ENCODE data around the gene JOSD1.
A peak's percentile ranks its signal among the peaks of the same experiment; 100 is the strongest.

The JOSD1 gene

DNA sequence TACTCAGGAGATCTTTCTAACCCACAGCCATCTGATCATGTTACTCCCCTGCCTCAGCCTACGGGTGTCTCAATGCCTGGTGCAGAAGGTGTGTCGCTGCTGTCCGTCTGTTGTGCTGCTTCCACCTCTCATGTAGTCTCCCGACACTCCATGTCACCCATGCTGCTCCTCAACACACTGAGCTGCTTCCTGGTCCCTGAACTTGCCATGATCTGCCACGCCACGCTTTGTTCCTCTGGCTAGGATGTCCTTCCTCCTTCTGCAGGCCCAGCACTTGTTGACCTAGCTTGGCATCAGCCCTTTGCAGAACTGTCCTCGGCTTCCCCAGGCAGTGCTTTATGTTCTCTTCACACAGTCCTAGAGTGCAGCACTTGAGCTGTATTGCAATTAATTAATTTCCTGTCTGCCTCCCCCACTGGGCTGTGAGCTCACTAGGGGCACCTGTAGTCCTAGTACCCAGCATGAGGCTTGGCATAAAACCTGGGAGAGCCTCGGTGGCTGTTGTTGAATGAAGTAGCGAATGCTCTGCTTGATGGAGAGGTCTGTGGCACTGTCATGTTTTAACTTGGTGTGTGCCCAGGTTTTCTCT lies 14.5 kb upstream of the JOSD1 start:
- no peak for DNase-seq (ENCODE audit: low read depth in 1 of 2, low spot score in 1 of 2)

DNA sequence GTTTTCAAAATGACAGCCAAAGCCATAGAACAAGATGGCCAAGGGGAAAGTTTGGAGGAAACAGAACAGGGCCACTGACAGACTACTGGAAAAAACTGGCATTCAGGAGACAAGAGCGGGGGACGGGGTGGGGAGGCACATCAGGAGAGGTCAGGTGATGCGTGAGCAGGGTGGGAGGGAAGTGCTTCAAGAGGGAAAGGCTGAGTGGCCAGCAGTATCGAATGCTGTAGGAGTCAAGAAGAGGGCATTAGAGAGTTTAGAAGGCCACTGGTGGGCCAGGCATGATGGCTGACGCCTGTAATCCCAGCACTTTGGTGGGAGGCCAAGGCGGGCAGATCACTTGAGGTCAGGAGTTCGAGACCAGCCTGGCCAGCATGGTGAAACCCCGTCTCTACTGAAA lies 13.2 kb upstream of the JOSD1 start:
- DNase-seq (ENCODE audit: low read depth in 1 of 2, low spot score in 1 of 2), result no peak

DNA sequence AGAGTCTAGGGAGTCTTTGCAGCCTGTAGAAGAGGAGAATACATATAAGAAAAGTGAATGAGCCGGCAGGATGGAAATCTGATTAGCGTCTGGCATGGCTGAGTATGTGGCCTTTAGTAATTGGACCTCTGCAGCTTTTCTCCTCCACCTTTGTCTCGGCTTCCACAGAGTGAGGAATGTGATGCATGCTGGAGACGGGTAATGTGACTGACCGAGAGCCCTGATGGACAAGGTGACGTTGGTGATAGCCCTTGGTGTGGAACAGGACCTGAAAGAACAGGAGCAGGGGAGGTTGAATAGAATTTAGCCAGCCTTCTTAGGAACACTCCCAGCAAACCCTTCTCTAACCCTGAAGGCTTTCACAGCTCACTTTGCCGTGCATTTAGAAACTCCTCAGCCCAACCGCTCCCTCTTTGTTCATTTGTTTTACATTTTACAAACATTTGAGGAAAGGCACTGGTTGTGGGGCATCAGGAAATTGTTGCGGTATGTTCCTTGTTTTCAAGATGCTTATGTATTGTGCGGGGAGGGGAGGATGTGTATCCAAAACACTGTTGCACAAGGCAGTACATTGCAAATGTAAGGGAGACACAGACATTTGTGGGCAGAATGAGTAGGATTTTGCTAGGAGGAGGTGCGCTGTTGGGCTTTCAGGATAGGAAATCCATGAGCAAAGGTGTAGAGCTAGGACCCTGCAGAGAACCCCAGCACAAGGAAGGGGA lies 11.9 kb upstream of the JOSD1 start:
- DNase-seq (ENCODE audit: low read depth in 1 of 2, low spot score in 1 of 2), result no peak

DNA sequence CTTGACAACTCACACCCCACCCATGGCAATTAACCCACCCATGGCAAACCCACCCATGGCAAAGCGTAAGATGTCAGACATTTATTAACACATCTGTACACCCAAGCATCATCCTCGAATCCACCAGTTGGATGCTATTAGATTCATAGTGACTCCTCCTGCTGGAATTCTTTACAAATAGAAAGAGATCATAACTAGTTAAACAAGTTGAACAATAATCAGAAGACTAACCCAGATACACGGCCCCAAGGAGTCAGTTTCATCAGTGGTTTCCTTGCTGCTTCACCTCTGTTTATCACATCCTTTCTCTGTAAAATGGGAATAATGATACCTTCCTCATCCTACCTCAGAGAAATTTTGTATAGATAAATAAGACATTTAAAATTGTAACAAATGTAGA lies 10.1 kb upstream of the JOSD1 start:
- no peak for DNase-seq (ENCODE audit: low read depth in 1 of 2, low spot score in 1 of 2)

DNA sequence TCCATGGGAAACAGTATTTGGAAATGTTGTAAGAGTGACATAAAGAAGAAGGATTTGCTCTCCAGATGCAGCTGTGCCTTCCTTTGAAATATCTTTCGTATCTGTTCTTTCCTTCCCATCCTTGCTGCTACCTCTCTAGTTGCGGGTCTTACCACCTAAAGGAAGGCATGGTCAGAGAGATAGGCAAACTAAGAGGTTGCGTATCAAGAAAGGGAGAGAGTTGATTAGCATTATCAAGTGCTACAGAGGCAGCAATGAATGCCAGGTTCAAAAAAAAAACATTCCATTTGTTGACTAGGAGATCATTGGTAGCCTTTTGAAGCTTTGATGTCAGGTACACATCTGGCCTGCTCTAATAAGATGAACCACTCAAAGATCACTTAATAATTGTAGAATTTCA lies 9.6 kb upstream of the JOSD1 start:
- DNase-seq (ENCODE audit: low read depth in 1 of 2, low spot score in 1 of 2), result no peak

DNA sequence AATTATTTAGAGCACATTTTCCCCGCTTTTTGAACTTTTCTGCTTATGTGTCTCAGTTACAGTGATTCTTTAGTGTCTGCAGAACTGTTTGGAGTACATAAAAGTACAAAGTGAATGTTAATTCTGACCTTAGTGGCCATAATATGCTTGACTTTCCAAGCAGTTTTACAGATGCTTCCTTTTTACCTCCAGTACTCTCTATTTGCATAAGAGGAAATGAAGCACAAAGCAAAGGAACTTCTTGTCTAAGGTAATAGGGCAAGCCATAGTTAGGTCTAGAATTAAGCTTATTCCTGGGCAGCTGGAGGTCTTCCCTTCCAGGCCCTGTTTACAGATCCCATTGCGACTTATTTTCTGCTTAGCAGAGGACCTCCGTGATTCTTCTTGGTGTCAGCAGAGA lies 8.6 kb upstream of the JOSD1 start:
- DNase-seq (ENCODE audit: low read depth in 1 of 2, low spot score in 1 of 2), result no peak

DNA sequence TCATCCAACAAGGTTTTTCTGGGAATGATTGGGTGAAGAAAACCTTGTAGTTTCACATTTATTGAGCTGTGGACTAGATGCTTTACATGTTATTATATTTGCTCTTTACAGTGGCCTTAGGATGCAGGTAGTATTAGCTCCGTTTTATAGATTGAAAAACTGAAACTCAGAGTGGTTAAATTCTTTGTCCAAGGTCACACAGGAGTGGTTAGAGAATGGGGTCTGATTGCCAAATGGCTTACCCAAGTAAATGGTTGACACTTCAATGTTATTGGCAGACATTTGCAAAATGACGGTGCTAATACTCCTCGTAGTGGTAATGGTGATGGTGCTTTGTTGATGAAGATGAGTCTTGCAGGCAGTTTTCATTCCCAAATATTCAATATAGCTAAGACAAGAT lies 7.2 kb upstream of the JOSD1 start:
- no peak for DNase-seq (ENCODE audit: low read depth in 1 of 2, low spot score in 1 of 2)

DNA sequence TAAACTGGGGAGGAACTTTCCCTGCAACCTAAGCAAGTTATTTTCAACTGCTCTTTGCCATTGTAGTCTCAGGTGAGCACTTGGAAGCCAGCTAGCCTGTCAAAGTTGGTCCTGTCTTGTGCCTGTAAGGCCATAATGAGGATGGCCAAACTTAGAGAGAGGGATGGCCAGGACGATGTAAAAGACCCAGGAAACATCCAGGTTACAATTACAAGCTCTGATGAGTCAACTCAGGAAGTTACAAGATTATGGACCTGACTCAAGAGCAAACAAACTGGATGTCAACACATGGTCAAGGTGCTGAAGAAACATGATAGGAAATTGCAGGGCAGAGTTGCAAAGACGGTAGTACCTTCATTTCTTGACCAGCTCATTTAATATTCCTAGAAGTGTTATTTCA lies 6.6 kb upstream of the JOSD1 start:
- DNase-seq (ENCODE audit: low read depth in 1 of 2, low spot score in 1 of 2), result no peak

DNA sequence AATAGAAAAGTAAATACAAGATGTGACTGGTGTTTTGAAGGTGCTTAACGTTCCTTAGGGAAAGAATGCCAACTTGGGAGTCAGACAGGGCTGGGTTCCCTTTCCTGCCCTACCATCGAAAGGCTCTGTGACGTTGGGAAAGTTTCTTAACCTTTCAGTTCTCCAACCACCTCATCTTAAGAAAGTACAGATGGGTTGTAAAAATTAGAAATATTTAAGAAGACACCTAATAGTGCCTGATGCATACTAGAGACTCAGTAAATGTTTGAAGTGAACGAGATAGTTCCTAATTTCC lies 6.1 kb upstream of the JOSD1 start:
- no peak for DNase-seq (ENCODE audit: low read depth in 1 of 2, low spot score in 1 of 2)

DNA sequence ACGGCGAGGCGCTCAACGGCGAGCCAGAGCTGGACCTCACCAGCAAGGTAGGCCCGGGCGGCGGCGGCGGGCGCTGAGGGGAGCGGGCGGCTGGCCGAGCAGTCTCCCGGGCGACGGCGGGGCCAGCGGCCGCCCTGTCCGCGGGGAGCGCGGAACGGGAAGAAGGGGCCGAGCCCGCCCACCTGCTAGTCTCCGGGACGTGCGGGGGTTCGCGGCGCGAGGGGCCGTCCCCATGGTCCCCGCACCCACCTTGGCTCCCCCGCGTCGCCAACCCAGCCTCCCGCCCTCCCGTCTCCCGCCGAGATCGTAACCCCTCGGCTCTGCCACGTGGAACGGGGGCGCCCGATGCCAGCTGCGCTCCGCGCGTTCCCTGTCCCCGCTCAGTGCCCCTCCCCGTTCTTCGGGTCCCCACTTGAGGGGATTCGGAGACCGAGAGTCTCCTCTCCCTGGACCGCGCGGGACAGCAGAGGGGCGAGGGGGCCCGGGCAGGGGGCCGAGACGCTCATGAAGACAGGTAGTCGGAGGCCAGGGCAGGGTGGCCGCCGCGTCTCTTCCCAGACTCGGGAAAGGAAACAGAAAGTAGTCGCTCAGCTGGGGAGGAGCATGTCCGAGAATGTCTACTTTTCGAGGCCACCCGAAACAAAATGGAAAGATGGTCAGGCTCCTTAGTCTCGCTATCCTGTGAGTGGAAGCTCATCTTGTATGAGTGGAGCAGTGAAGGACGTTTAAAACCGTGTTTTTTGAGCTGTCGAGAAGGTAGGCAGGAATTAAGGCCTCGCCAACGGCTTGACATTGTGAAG lies 5.6 kb upstream of the JOSD1 start:
- peak; percentile 20 to 23 for DNase-seq (ENCODE audit: low read depth in 1 of 2, low spot score in 1 of 2)

DNA sequence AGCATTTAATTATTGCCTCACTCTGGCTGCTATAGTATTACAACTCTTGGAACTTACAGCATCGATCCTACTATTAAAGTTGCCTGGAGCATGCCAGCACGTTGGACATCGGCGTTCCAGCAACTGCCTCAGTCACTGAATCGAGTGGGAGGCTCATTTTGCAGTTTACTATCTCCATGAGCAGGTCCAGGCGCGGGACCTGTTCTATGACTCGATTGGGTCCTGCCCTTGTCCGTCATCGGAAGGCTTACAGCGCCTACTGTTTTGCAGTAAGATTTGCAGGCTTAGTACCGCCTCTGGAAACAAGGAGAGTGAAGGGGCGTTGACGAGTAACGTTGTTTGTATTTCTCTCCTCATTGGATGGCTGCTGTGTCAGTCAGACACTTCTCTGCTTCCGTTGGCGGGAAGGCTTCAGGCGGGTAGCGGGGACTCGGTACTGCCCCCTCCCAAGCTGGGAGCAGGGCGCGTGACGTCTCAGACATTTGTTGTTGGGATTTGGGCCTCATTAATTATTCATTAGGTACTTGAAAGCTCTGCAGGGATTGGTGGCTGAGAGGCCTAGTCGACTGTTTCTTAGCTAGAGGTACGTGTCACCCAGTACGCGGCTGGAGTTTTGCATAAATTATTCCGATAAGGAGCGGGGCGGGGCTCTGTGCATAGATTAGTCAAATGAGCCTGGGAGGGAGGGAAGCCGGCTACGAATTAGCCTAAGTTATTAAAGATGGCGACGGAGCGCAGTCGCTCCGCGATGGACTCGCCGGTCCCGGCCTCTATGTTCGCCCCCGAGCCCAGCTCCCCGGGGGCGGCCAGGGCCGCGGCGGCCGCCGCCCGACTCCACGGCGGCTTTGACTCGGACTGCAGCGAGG lies 4.7 kb upstream of the JOSD1 start, which contains the start of gene GTPBP1:
GTPBP1 (plus strand) TSS at position 710 of the 866 bp plus-strand sequence; CDS start at position 722, 12 bp downstream.
- DNase-seq (ENCODE audit: low read depth in 1 of 2, low spot score in 1 of 2), result peak; percentile 86 to 99

DNA sequence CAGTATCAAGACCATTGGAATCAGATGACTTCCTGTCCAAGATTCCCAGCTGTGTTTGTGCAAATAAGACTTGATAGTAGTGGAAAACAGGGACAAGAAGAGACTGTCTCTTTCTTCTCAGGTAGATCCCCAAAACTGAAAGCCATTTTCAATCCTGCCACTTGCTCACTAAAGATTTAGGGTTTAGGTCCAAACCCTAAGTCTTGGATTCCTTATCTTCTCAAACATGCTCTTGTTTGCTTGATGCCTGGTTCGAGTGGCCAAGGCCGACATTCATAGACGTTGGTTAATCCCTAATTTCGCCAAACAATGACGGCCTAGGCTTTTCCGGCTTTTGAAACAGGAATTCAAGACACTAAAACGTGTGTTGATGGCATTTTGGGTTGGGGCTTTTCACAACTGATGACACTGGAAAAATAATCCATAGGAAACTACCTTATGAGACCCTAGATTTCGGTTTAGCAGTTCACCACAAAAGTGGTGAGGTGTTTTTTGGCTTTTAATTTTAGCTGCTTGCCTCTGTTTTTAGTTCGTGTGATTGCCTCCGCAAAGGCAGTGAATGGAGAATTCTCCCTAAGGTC lies 4.0 kb upstream of the JOSD1 start:
- DNase-seq (ENCODE audit: low read depth in 1 of 2, low spot score in 1 of 2), result no peak

DNA sequence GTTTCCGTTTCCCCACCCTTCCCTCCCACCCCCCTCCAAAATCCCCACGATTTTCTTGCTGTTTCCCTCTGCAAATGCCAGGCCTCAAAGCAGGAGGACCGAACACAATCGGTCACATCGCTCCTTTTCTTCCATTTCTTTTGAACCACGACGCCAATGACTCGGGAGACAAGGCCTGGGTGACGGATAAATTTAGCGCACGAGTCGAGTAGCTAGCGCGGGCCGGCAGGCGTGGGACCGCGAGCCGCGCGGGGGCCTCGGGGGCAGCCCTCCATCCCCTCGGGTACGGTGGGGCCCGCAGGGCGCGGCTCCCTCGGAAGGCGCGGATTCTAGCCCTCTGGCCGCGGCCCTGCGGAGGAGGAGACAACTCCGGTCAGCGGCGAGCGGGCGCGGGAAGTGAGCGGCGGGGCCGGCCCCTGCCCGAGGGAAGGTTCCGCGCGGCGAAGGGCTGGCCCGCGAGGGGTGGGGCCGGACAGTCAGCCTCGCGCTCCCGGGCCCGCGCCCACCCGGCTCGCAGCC lies 414 bp downstream of the JOSD1 start:
- DNase-seq (ENCODE audit: low read depth in 1 of 2, low spot score in 1 of 2), result peak in 1 of 2 donors; percentile 7

DNA sequence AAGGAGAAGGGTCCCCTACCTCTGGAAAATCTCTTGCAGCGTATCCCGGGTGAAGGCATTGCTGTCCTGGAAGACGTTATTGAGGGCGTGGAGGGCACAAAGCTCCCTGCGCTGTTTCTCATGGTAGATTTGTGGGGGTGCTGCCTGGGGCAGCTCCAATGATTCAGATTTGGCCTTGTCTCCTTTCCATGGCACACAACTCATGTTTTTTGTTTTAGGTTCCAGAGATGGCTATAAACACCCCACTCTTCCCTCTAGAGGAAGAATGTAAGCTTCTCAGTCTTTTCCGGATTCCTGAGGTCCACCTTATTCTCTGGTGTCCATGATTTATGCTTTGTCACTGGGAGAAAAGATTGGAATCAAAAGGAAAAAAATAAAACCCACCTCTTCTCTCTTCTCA lies 959 bp downstream of the JOSD1 start:
- DNase-seq (ENCODE audit: low read depth in 1 of 2, low spot score in 1 of 2), result no peak

DNA sequence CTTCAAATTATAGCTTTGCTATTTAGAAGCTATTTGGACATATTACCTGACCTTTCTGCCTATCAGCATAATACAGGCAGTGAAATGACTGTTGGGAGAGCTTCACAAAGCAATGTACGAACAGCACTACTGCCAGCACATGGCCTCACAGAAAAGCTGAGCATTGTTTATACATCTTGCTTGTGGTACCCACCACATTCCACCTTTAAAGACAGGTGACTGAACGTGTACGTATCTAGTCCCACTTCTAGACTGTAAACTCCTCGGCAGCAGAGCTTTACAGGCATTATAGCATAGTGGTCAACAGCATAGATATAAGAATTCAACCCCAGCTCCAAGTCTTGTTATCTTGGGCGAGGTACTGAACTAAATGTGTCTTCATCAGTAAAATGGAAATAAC lies 1.6 kb downstream of the JOSD1 start:
- DNase-seq (ENCODE audit: low read depth in 1 of 2, low spot score in 1 of 2), result no peak

DNA sequence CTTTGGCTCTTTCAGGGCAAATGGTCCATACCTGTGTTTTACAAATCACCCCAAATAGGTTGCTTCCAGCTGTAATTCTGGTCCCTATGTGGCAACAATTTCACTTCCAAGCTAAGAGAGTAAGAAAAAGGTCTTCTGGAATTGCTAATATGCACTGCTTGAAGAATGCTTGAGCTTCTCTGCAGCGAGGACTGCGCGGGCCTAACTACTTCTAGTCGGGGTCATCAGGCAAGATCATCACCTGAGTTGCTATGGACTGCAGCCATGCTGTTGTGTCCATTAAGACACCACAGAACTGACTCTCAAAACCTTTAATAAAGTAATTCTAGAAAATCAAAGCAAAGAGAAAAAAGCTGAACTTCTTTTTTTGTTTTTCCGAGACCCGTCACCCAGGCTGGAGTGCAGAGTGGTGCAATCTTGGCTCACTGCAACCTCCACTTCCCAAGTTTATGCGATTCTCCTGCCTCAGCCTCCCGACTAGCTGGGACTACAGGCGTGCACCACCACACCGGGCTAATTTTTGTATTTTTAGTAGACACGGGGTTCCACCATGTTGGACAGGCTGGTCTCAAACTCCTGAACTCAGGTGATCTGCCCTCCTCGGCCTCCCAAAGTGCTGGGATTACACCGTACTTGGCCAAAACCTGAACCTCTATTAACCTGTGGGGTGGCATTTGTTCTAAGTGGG lies 2.2 kb downstream of the JOSD1 start:
- DNase-seq (ENCODE audit: low read depth in 1 of 2, low spot score in 1 of 2), result no peak

DNA sequence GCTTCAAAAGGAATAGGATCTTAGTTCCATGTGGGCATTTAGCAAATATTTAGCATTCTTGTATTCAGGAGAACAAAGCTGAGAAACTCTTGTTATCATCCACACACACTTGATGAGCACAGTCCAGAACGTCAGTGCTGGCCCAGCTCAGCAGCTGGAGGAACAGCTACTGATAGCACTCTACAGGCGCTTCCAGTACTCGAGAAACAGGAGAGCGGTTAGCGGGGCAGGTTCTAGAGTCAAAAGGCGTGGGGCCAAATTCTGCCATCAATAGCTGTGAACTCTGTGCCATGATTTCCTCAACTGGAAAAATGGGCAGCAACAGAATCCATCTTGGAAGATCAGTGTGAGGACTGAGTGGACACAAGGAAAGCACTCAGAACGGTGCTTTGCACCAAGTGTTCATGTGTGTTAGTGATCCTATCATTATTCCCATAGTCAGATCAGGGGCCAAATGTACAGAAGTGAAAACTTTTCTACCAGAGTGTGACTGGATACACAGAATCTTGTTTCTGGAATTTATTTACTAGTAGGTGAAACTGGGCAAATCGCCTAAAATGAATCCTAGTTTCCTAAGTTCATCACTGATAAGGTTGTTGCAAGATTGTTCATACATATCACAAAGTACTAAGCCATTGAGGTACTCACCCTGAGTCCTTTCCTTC lies 3.2 kb downstream of the JOSD1 start:
- no peak for DNase-seq (ENCODE audit: low read depth in 1 of 2, low spot score in 1 of 2)

DNA sequence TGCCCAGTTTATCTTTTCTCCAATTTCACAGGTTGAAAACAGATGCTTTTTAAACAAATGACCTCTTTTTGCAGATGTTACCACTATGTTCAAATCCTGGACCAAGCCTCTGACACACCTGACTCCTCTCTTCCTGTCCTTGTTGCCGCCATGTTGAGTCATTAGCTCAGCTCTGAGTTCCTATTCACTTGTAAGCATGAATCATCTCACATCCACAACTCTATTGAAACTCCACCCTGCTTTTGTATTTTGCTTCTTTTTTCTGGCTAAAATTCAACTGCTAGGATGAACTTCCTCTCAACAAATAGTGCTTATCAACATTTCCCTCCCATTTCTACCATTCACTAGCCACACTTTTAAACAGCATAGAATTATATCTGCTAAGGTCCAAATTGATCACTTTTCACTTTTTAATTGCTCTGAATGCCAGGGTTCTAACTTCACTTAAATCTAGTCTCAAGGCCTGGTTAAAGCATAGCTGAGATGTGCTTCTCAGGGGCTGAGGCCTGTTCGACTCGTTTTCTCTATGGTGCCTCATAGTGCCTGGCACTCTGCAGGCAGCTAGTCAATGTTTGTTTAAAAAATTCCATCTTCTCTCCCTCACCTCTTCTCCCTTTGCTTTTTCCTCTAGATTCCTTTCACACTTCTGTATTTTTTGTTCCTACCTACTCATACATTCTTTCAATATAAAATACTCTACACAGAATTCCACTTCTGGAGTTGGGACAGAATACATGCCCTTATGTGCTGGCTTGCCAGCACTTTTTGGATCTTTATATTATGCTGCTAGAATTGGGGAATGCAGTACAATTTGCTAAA lies 3.9 kb downstream of the JOSD1 start:
- DNase-seq (ENCODE audit: low read depth in 1 of 2, low spot score in 1 of 2), result peak in 1 of 2 donors; percentile 46

DNA sequence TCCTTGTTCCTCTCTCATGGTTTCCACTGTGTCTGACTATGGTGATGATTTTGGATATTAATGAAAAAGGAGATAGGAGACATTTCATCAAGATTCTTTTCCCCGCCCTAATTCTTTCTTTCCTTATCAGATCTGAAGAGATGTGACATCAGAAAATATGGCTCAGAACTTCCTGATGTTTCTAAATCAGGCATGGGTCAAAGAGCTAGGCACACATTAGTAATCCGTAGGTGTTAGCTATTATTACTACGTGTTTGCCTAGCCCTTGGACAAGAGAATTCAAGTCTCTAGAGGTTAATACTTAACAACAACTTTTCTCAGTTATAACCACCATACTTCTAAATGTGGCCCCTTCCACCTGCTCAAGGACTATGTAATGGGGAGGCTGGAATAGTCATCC lies 5.8 kb downstream of the JOSD1 start:
- DNase-seq (ENCODE audit: low read depth in 1 of 2, low spot score in 1 of 2), result no peak
